ENCODE results near the gene LONP2. TPM values are rescaled to one million over a fixed set of nuclear protein-coding genes. Genes with fewer than 3 reads are reported as not detected.

LONP2 gene
- total and polyA plus RNA-seq, 9 of the 15 experiments (the other 6 are each of a cell fraction or from before 2014, with no cell fraction given), result 8.1 to 41.2 (median 25.6) TPM

GRCh38 chr16:48383877-48384519 lies 139.9 kb downstream of the LONP2 start (continued):
- TF ChIP-seq PHB2 (IDR thresholded peaks at IDR 0.05; ENCODE audit: low read depth) (no peak), MED1 (CRISPR knock-in tag; IDR thresholded peaks at IDR 0.05; ENCODE audit: borderline replicate concordance) (no peak), ARID2 (IDR thresholded peaks at IDR 0.05) (no peak), MYNN (IDR thresholded peaks at IDR 0.05) (no peak), MYNN (CRISPR knock-in tag; IDR thresholded peaks at IDR 0.05) (no peak), PCBP2 (IDR thresholded peaks at IDR 0.05; ENCODE audit: low read depth, low read length, poor library complexity, severe bottlenecking) (no peak), ZNF174 (CRISPR knock-in tag; IDR thresholded peaks at IDR 0.05) (no peak), ILK (tag; IDR thresholded peaks at IDR 0.05; ENCODE audit: borderline replicate concordance, low read depth) (no peak), ZNF143 (CRISPR knock-in tag; IDR thresholded peaks at IDR 0.05) (no peak), CBX8 (IDR thresholded peaks at IDR 0.05; ENCODE audit: borderline replicate concordance, extremely low read depth, low read depth, low read length, poor library complexity, severe bottlenecking) (no peak), PKNOX1 (IDR thresholded peaks at IDR 0.05) (no peak), SMC3 (conservative IDR thresholded peaks at IDR 0.05; ENCODE audit: insufficient read depth, low read depth, low read length) (no peak), CXXC5 (CRISPR knock-in tag; IDR thresholded peaks at IDR 0.05) (no peak), IRF1 (CRISPR knock-in tag; IDR thresholded peaks at IDR 0.05; ENCODE audit: borderline replicate concordance) (no peak)
- TF ChIP-seq, protein P1, sequence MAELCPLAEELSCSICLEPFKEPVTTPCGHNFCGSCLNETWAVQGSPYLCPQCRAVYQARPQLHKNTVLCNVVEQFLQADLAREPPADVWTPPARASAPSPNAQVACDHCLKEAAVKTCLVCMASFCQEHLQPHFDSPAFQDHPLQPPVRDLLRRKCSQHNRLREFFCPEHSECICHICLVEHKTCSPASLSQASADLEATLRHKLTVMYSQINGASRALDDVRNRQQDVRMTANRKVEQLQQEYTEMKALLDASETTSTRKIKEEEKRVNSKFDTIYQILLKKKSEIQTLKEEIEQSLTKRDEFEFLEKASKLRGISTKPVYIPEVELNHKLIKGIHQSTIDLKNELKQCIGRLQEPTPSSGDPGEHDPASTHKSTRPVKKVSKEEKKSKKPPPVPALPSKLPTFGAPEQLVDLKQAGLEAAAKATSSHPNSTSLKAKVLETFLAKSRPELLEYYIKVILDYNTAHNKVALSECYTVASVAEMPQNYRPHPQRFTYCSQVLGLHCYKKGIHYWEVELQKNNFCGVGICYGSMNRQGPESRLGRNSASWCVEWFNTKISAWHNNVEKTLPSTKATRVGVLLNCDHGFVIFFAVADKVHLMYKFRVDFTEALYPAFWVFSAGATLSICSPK (IDR thresholded peaks at IDR 0.05; ENCODE audit: borderline replicate concordance), result no peak
- TF ChIP-seq, protein P2, sequence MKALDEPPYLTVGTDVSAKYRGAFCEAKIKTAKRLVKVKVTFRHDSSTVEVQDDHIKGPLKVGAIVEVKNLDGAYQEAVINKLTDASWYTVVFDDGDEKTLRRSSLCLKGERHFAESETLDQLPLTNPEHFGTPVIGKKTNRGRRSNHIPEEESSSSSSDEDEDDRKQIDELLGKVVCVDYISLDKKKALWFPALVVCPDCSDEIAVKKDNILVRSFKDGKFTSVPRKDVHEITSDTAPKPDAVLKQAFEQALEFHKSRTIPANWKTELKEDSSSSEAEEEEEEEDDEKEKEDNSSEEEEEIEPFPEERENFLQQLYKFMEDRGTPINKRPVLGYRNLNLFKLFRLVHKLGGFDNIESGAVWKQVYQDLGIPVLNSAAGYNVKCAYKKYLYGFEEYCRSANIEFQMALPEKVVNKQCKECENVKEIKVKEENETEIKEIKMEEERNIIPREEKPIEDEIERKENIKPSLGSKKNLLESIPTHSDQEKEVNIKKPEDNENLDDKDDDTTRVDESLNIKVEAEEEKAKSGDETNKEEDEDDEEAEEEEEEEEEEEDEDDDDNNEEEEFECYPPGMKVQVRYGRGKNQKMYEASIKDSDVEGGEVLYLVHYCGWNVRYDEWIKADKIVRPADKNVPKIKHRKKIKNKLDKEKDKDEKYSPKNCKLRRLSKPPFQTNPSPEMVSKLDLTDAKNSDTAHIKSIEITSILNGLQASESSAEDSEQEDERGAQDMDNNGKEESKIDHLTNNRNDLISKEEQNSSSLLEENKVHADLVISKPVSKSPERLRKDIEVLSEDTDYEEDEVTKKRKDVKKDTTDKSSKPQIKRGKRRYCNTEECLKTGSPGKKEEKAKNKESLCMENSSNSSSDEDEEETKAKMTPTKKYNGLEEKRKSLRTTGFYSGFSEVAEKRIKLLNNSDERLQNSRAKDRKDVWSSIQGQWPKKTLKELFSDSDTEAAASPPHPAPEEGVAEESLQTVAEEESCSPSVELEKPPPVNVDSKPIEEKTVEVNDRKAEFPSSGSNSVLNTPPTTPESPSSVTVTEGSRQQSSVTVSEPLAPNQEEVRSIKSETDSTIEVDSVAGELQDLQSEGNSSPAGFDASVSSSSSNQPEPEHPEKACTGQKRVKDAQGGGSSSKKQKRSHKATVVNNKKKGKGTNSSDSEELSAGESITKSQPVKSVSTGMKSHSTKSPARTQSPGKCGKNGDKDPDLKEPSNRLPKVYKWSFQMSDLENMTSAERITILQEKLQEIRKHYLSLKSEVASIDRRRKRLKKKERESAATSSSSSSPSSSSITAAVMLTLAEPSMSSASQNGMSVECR (CRISPR knock-in tag; IDR thresholded peaks at IDR 0.05), result no peak
- TF ChIP-seq, protein P3, sequence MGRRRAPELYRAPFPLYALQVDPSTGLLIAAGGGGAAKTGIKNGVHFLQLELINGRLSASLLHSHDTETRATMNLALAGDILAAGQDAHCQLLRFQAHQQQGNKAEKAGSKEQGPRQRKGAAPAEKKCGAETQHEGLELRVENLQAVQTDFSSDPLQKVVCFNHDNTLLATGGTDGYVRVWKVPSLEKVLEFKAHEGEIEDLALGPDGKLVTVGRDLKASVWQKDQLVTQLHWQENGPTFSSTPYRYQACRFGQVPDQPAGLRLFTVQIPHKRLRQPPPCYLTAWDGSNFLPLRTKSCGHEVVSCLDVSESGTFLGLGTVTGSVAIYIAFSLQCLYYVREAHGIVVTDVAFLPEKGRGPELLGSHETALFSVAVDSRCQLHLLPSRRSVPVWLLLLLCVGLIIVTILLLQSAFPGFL (CRISPR knock-in tag; IDR thresholded peaks at IDR 0.05), result no peak
